H1 (cell line): Measurements from ENCODE around the gene ZBP1. TPM values are rescaled to one million over a fixed set of nuclear protein-coding genes. Genes with fewer than 3 reads are reported as not detected.

Source experiments
- POU5F1 ChIP-seq: IDR thresholded peaks from 2 replicates; pipeline ENCODE4 v1.6.1; 2011; ENCODE audit warnings: low read depth, mild to moderate bottlenecking, low read length, moderate library complexity
- SRF ChIP-seq: IDR thresholded peaks from 2 replicates; pipeline ENCODE4 v1.6.1; 2011; ENCODE audit warnings: mild to moderate bottlenecking, low read depth, low read length, moderate library complexity
- YY1 ChIP-seq: IDR thresholded peaks from 2 replicates; pipeline ENCODE4 v1.6.1; 2011; ENCODE audit warnings: low read depth, mild to moderate bottlenecking, low read length
- polyA plus RNA-seq, 7 experiments: library from polyadenylated mRNA; depleted of rRNA in 3 of 7; stranded (reverse) in 5 of 7; unstranded in 2 of 7; fragments of >200 nt in 5 of 7; fragments of 200-250 nt in 2 of 7; gene quantifications; 1 replicate in 5 of 7; 2 replicates in 1 of 7; 4 replicates in 1 of 7; pipeline versions ENCODE4 v1.2.1 to v1.2.3, GENCODE V29; 2011 to 2013; ENCODE audit warnings: missing spikeins in 2 of 7, mixed read lengths in 2 of 7
- total RNA-seq: library from RNA; stranded (reverse); fragmentation: NEBNext Ultra II Directional; extraction: Animal tissue kit (Norgen Biotek cat#: 25700); gene quantifications from 2 replicates; pipeline ENCODE4 v1.2.1, GENCODE V29; 2021
- TF ChIP-seq, protein P1 (sequence below): IDR thresholded peaks from 2 replicates; pipeline ENCODE4 v1.6.1; 2011; ENCODE audit warnings: low read depth, mild to moderate bottlenecking, low read length; ENCODE audit not compliant: insufficient read depth

The ZBP1 gene
- total and polyA plus RNA-seq, 2 of the 8 experiments (the other 6 are each of a cell fraction or from before 2014, with no cell fraction given), result not detected

GRCh38 chr20:57555457-57556184 lies 64.6 kb downstream of the ZBP1 start (continued):
- TF ChIP-seq, protein P1, sequence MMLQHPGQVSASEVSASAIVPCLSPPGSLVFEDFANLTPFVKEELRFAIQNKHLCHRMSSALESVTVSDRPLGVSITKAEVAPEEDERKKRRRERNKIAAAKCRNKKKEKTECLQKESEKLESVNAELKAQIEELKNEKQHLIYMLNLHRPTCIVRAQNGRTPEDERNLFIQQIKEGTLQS, result no peak
- TF ChIP-seq SRF, result no peak
- TF ChIP-seq POU5F1, result no peak
- no peak for TF ChIP-seq YY1

Other genes with a start within 250 kb of the ZBP1 start
- gene RBM38, start 229.0 kb downstream of the ZBP1 start, total RNA-seq, result 57.7 and 60.1 TPM in 2 replicates
- gene RBM38, start 229.0 kb downstream of the ZBP1 start, polyA plus RNA-seq (2011; rRNA removed), result 109 and 131 TPM in 2 replicates
- 0.80 and 0.82 TPM in 2 replicates for gene CTCFL, start 95.3 kb downstream of the ZBP1 start, total RNA-seq
- gene CTCFL, start 95.3 kb downstream of the ZBP1 start, polyA plus RNA-seq (2011; rRNA removed), result 0.30 and 0.75 TPM in 2 replicates
- not detected in 2 replicates for gene PCK1, start 59.3 kb downstream of the ZBP1 start, total RNA-seq
- not detected in 2 replicates for gene PCK1, start 59.3 kb downstream of the ZBP1 start, polyA plus RNA-seq (2011; rRNA removed)
- 20.0 and 20.5 TPM in 2 replicates for gene PMEPA1, start 89.6 kb upstream of the ZBP1 start, total RNA-seq
- gene PMEPA1, start 89.6 kb upstream of the ZBP1 start, polyA plus RNA-seq (2011; rRNA removed), result 12.7 and 18.1 TPM in 2 replicates